ENCODE measurements around the gene DNAH2. TPM values are rescaled to one million over a fixed set of nuclear protein-coding genes. Genes with fewer than 3 reads are reported as not detected.

DNAH2 gene
- total and polyA plus RNA-seq, 2 donors (not counting 3 experiments of a cell fraction or from before 2014, with no cell fraction given): 0.10 to 0.11 TPM

- intact Hi-C loops (cut with micrococcal nuclease): loop anchor here (10.0 kb wide), 2 partner anchors 235 to 825 kb away; partner anchors contain the start of genes BCL6B and FXR2
- CTCF ChIA-PET: interaction anchor here (0.7 to 1.8 kb wide), 3 partner anchors 15 to 140 kb away, joined by 3 to 17 read pairs (median 5); no protein-coding TSS in a partner anchor
- H3K9me3 ChIP-seq (replicated peaks; ENCODE audit: control insufficient read depth, insufficient read depth, low read length): no peaks in the 10 kb centered on the region
- no peak overlapping the region for H3K9ac ChIP-seq (replicated peaks; ENCODE audit: extremely low read depth, insufficient read depth, low read length)
- FAIRE-seq: no peak
- no peaks in the 10 kb centered on the region for H4K20me1 ChIP-seq (replicated peaks; ENCODE audit: control insufficient read depth, extremely low read depth, insufficient read depth, low read length)
- dilution Hi-C loops (cut with MboI; ENCODE audit: extremely low pct_ligation_motif_present, low sequenced_read_pairs): no loop called here
- H3K36me3 ChIP-seq (ENCODE audit: control insufficient read depth in 2 of 2, extremely low read depth in 1 of 2, insufficient read depth in 2 of 2, low read length in 2 of 2): peaks cover 6 to 46% of the 10 kb centered on the region in 2 experiments
- H3K4me1 ChIP-seq (ENCODE audit: control insufficient read depth, extremely low read depth, insufficient read depth, low read length): peaks cover 7% of the 10 kb centered on the region
- POLR2A ChIA-PET: no interaction called here
- no peak overlapping the region for H3K4me3 ChIP-seq (replicated peaks in 1 of 3; ENCODE audit: insufficient read depth in 1 of 3, low read depth in 1 of 3, low read length in 3 of 3)
- no peak for TF ChIP-seq POLR2AphosphoS5 (IDR thresholded peaks at IDR 0.05; ENCODE audit: insufficient read depth, low read depth, low read length)
- no peak for TF ChIP-seq GATA2 (IDR thresholded peaks at IDR 0.05; ENCODE audit: insufficient read depth, insufficient read length, low read depth, low read length)
- no peak for TF ChIP-seq JUN (IDR thresholded peaks at IDR 0.05; ENCODE audit: borderline replicate concordance, insufficient read depth, insufficient read length, low read depth)
- no peak for TF ChIP-seq POLR2A (IDR thresholded peaks at IDR 0.05; ENCODE audit: low read depth, low read length)
- H3K27me3 ChIP-seq (ENCODE audit: control insufficient read depth in 2 of 2, insufficient read depth in 2 of 2, low read length in 2 of 2): no peaks in the 10 kb centered on the region
- peaks cover 6% of the 10 kb centered on the region for H3K79me2 ChIP-seq (ENCODE audit: control insufficient read depth, insufficient read depth, low read length)
- H3K4me2 ChIP-seq (ENCODE audit: insufficient read depth, low read length): no peak overlapping the region
- H3K9me1 ChIP-seq (replicated peaks; ENCODE audit: control insufficient read depth, extremely low read depth, insufficient read depth, low read length): no peaks in the 10 kb centered on the region
- H3K27ac ChIP-seq (ENCODE audit: insufficient read depth, low read depth, low read length): no peak overlapping the region
- no TSS peak for BruUV-seq (replicated peaks)
- DNase-seq (ENCODE audit: low read depth, low spot score): no peak
- no peak overlapping the region for H2AFZ ChIP-seq (ENCODE audit: low read depth, low read length)
Measured at GRCh38 chr17:7849751-7850504, 132.4 kb downstream of the DNAH2 start.

- Histone ChIP-seq H3K4me3 (replicated peaks in 1 of 3; ENCODE audit: insufficient read depth in 1 of 3, low read depth in 1 of 3, low read length in 3 of 3) (no peak overlapping the region), H3K9me1 (replicated peaks; ENCODE audit: control insufficient read depth, extremely low read depth, insufficient read depth, low read length) (no peaks in the 10 kb centered on the region), H3K27ac (ENCODE audit: insufficient read depth, low read depth, low read length) (no peak overlapping the region), H3K9me3 (replicated peaks; ENCODE audit: control insufficient read depth, insufficient read depth, low read length) (no peaks in the 10 kb centered on the region), H4K20me1 (replicated peaks; ENCODE audit: control insufficient read depth, extremely low read depth, insufficient read depth, low read length) (no peaks in the 10 kb centered on the region), H3K9ac (replicated peaks; ENCODE audit: extremely low read depth, insufficient read depth, low read length) (no peak overlapping the region), H3K4me1 (ENCODE audit: control insufficient read depth, extremely low read depth, insufficient read depth, low read length) (peaks cover 13% of the 10 kb centered on the region), H3K79me2 (ENCODE audit: control insufficient read depth, insufficient read depth, low read length) (peaks cover 2% of the 10 kb centered on the region), H3K36me3 (ENCODE audit: control insufficient read depth in 2 of 2, extremely low read depth in 1 of 2, insufficient read depth in 2 of 2, low read length in 2 of 2) (peaks cover 6 to 43% of the 10 kb centered on the region in 2 experiments), H3K4me2 (ENCODE audit: insufficient read depth, low read length) (no peak overlapping the region), H3K27me3 (ENCODE audit: control insufficient read depth in 2 of 2, insufficient read depth in 2 of 2, low read length in 2 of 2) (no peaks in the 10 kb centered on the region), H2AFZ (ENCODE audit: low read depth, low read length) (no peak overlapping the region)
- no peak for FAIRE-seq
- no TSS peak for BruUV-seq (replicated peaks)
- intact Hi-C loops (cut with micrococcal nuclease) (loop anchor here (1.0 to 10.0 kb wide), 5 partner anchors 8 to 826 kb away; partner anchors contain the start of genes BCL6B and KDM6B), dilution Hi-C loops (cut with MboI; ENCODE audit: extremely low pct_ligation_motif_present, low sequenced_read_pairs) (no loop called here)
- ChIA-PET POLR2A (no interaction called here), CTCF (interaction anchor here (0.6 to 1.8 kb wide), 7 partner anchors 9 to 139 kb away, joined by 3 to 17 read pairs (median 4); partner anchors contain the start of gene KDM6B)
- TF ChIP-seq GATA2 (IDR thresholded peaks at IDR 0.05; ENCODE audit: insufficient read depth, insufficient read length, low read depth, low read length) (no peak), POLR2AphosphoS5 (IDR thresholded peaks at IDR 0.05; ENCODE audit: insufficient read depth, low read depth, low read length) (no peak), MAX (IDR thresholded peaks at IDR 0.05; ENCODE audit: insufficient read depth, insufficient read length) (no peak), MYC (IDR thresholded peaks at IDR 0.05; ENCODE audit: low read depth, low read length) (no peak), JUN (IDR thresholded peaks at IDR 0.05; ENCODE audit: borderline replicate concordance, insufficient read depth, insufficient read length, low read depth) (no peak), CTCF (IDR thresholded peaks at IDR 0.05; ENCODE audit: extremely low read depth in 1 of 2, insufficient read depth in 1 of 2, low read depth in 1 of 2, low read length in 2 of 2) (no peak), POLR2A (IDR thresholded peaks at IDR 0.05; ENCODE audit: low read depth, low read length) (no peak), EZH2 (IDR thresholded peaks at IDR 0.05; ENCODE audit: borderline replicate concordance, low read depth, low read length, severe bottlenecking) (no peak), FOS (IDR thresholded peaks at IDR 0.05; ENCODE audit: borderline replicate concordance, insufficient read depth, low read length) (no peak)
- no peak for DNase-seq (ENCODE audit: low read depth, low spot score)
Measured at GRCh38 chr17:7850701-7851437, 133.3 kb downstream of the DNAH2 start.
